T-helper 1 cell (primary cell): ENCODE data around the gene REST.
A peak's percentile ranks its signal among the peaks of the same experiment; 100 is the strongest.
"Not testable (repeated sequence)": the region's sequence is repeated elsewhere in the genome, so short reads cannot be mapped to it uniquely, and the experiment has no call there.

Source experiments
- DNase-seq, 5 donors: peaks; one replicate each; pipeline ENCODE4 v3.0.0-alpha.2; 2012 to 2020

REST gene

GRCh38 chr4:56910172-56910967 lies 2.7 kb downstream of the REST start:
- DNase-seq: no peak

GRCh38 chr4:56914336-56914735 lies 6.6 kb downstream of the REST start:
- no peak for DNase-seq

GRCh38 chr4:56914977-56915376 lies 7.3 kb downstream of the REST start:
- not testable (repeated sequence) for DNase-seq

- no peak for DNase-seq
These were observed 19.5 kb downstream of the REST start for GRCh38 chr4:56927196-56927595.

GRCh38 chr4:56930638-56931037 lies 22.9 kb downstream of the REST start:
- no peak for DNase-seq

GRCh38 chr4:56931924-56932323 lies 24.2 kb downstream of the REST start:
- no peak for DNase-seq

- DNase-seq: no peak
These were observed 29.6 kb downstream of the REST start for GRCh38 chr4:56937262-56937661.

GRCh38 chr4:56939826-56940225 lies 32.1 kb downstream of the REST start:
- not testable (repeated sequence) for DNase-seq

- no peak for DNase-seq
These were observed 32.7 kb downstream of the REST start for GRCh38 chr4:56940403-56940802.

GRCh38 chr4:56940971-56941370 lies 33.3 kb downstream of the REST start:
- no peak for DNase-seq

- DNase-seq: no peak
These were observed 33.7 kb downstream of the REST start for GRCh38 chr4:56941403-56941802.

- DNase-seq: no peak
These were observed 46.2 kb downstream of the REST start for GRCh38 chr4:56953680-56954520.

GRCh38 chr4:56958111-56958517 lies 50.4 kb downstream of the REST start:
- DNase-seq: no peak

- DNase-seq: no peak
These were observed 51.4 kb downstream of the REST start for GRCh38 chr4:56959100-56959499.

- DNase-seq: no peak
These were observed 53.4 kb downstream of the REST start for GRCh38 chr4:56961107-56961500.

- peak in 1 of 5 donors; percentile 9 for DNase-seq
These were observed 63.7 kb downstream of the REST start for GRCh38 chr4:56971383-56971782.

- DNase-seq: no peak
These were observed 64.7 kb downstream of the REST start for GRCh38 chr4:56972389-56972788.

GRCh38 chr4:56972809-56973208 lies 65.1 kb downstream of the REST start:
- peak in 1 of 5 donors; percentile 16 for DNase-seq

- no peak for DNase-seq
These were observed 65.6 kb downstream of the REST start for GRCh38 chr4:56973336-56973735.

GRCh38 chr4:56976283-56976836 lies 68.7 kb downstream of the REST start:
- DNase-seq: no peak

GRCh38 chr4:56976837-56977320 lies 69.2 kb downstream of the REST start:
- DNase-seq: peak; percentile 22 to 60 (median 47)

GRCh38 chr4:56977321-56978012 lies 69.8 kb downstream of the REST start, which contains the start of gene NOA1:
NOA1 (minus strand) TSS chr4:56977606; CDS start chr4:56977585, 21 bp downstream.
- DNase-seq: peak; percentile 94 to 98 (median 94)
